Parathyroid adenoma (tissue), 2 donors: ENCODE measurements around the gene UNC13B.

Experiments used
- H2AFZ ChIP-seq: fragments of 300-600 bp; sonication (generic); one replicate; pipeline ENCODE4 v1.7.0; 2017; ENCODE audit warnings: antibody characterized with exemption, mild to moderate bottlenecking
- H3K27ac ChIP-seq: fragments of 300-600 bp; sonication (generic); one replicate; pipeline ENCODE4 v1.7.0; 2017
- H3K27me3 ChIP-seq: fragments of 300-600 bp; sonication (generic); one replicate; pipeline ENCODE4 v1.7.0; 2017; ENCODE audit warnings: low read length; ENCODE audit not compliant: control insufficient read depth, insufficient read depth
- H3K36me3 ChIP-seq: fragments of 300-600 bp; sonication (generic); one replicate; pipeline ENCODE4 v1.7.0; 2017; ENCODE audit warnings: low read length; ENCODE audit not compliant: control insufficient read depth, insufficient read depth
- H3K4me1 ChIP-seq: fragments of 300-600 bp; sonication (generic); one replicate; pipeline ENCODE4 v1.7.0; 2017; ENCODE audit warnings: control low read depth
- H3K4me2 ChIP-seq: fragments of 300-600 bp; sonication (generic); one replicate; pipeline ENCODE4 v1.7.0; 2017; ENCODE audit warnings: low read length
- H3K4me3 ChIP-seq: fragments of 300-600 bp; sonication (generic); one replicate; pipeline ENCODE4 v1.7.0; 2017; ENCODE audit warnings: low read depth, low read length
- H3K79me2 ChIP-seq: fragments of 300-600 bp; sonication (generic); one replicate; pipeline ENCODE4 v1.7.0; 2017; ENCODE audit warnings: control low read depth
- H3K9ac ChIP-seq: fragments of 300-600 bp; sonication (generic); one replicate; pipeline ENCODE4 v1.7.0; 2017; ENCODE audit warnings: mild to moderate bottlenecking
- H3K9me3 ChIP-seq: fragments of 300-600 bp; sonication (generic); one replicate; pipeline ENCODE4 v1.7.0; 2017; ENCODE audit warnings: low read length; ENCODE audit not compliant: control insufficient read depth
- CTCF ChIP-seq: fragments of 300-600 bp; sonication (generic); IDR thresholded peaks from one replicate; pipeline ENCODE4 v1.7.0; 2017; ENCODE audit warnings: antibody characterized with exemption, mild to moderate bottlenecking
- donor health status: primary hyperparathyroidism.

UNC13B gene

DNA sequence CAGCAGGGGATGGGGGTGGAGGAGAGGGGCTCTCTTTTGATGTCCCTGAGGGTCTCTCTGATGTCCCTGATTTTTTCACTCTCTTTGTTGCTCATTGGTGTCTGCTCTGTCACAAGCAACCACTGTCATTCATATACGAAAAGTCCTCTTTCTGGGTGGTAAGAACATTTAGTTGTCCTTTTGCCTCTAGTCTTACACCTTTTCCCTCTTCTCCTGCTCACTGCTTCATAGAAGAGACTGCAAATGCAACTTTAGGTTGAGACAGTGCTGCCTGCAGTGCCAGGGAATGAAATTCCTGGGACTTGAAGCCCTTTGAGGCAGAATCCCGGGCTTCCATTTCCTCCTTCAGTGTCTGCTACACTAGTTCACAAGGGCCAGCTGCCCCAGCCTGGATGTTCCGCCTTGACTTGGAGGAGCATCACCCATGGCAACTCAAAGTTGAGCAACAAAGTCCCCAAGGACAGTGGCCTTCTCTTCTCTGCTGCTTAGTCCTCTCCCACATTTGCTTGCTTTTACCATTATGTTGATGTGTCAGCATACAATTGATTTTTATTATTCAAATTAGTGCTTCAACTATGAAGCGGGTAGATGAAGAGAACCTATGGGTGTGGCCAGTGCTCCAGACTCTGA is 233.4 kb downstream of the UNC13B start:
- Histone ChIP-seq H3K27me3 (no peaks in the 10 kb centered on the region), H3K36me3 (no peaks in the 10 kb centered on the region), H3K4me2 (no peak overlapping the region), H3K79me2 (no peaks in the 10 kb centered on the region), H2AFZ (no peak overlapping the region), H3K4me3 (no peak overlapping the region), H3K4me1 (no peaks in the 10 kb centered on the region), H3K27ac (no peak overlapping the region), H3K9me3 (no peaks in the 10 kb centered on the region), H3K9ac (no peak overlapping the region)
- no peak for TF ChIP-seq CTCF

GRCh38 chr9:35395706-35396101 is 233.9 kb downstream of the UNC13B start:
- no peak overlapping the region for H2AFZ ChIP-seq
- no peak overlapping the region for H3K4me2 ChIP-seq
- TF ChIP-seq CTCF = no peak
- H3K36me3 ChIP-seq = no peaks in the 10 kb centered on the region
- no peak overlapping the region for H3K27ac ChIP-seq
- no peaks in the 10 kb centered on the region for H3K9me3 ChIP-seq
- no peak overlapping the region for H3K9ac ChIP-seq
- no peak overlapping the region for H3K4me3 ChIP-seq
- no peaks in the 10 kb centered on the region for H3K4me1 ChIP-seq
- no peaks in the 10 kb centered on the region for H3K27me3 ChIP-seq
- no peaks in the 10 kb centered on the region for H3K79me2 ChIP-seq

GRCh38 chr9:35396560-35397215 is 234.9 kb downstream of the UNC13B start:
- no peaks in the 10 kb centered on the region for H3K27me3 ChIP-seq
- H3K4me2 ChIP-seq = no peak overlapping the region
- H3K9ac ChIP-seq = no peak overlapping the region
- H3K27ac ChIP-seq = no peak overlapping the region
- H3K36me3 ChIP-seq = no peaks in the 10 kb centered on the region
- no peak overlapping the region for H2AFZ ChIP-seq
- no peaks in the 10 kb centered on the region for H3K9me3 ChIP-seq
- no peak for TF ChIP-seq CTCF
- no peaks in the 10 kb centered on the region for H3K79me2 ChIP-seq
- no peak overlapping the region for H3K4me3 ChIP-seq
- no peaks in the 10 kb centered on the region for H3K4me1 ChIP-seq

- Histone ChIP-seq H3K4me1 (no peaks in the 10 kb centered on the region), H3K79me2 (no peaks in the 10 kb centered on the region), H3K27ac (no peak overlapping the region), H3K9me3 (no peaks in the 10 kb centered on the region), H3K4me3 (no peak overlapping the region), H3K36me3 (no peaks in the 10 kb centered on the region), H3K9ac (no peak overlapping the region), H3K27me3 (no peaks in the 10 kb centered on the region), H2AFZ (no peak overlapping the region), H3K4me2 (no peak overlapping the region)
- no peak for TF ChIP-seq CTCF
Observed at GRCh38 chr9:35397216-35397698, 235.4 kb downstream of the UNC13B start.

GRCh38 chr9:35397923-35398322 is 236.1 kb downstream of the UNC13B start:
- Histone ChIP-seq H3K9ac (no peak overlapping the region), H3K27ac (no peak overlapping the region), H3K4me2 (no peak overlapping the region), H2AFZ (no peak overlapping the region), H3K27me3 (no peaks in the 10 kb centered on the region), H3K79me2 (no peaks in the 10 kb centered on the region), H3K9me3 (no peaks in the 10 kb centered on the region), H3K4me1 (no peaks in the 10 kb centered on the region), H3K36me3 (no peaks in the 10 kb centered on the region), H3K4me3 (no peak overlapping the region)
- TF ChIP-seq CTCF = no peak
